GM11168 (cell line): ENCODE results near the gene NHSL2.
"Not testable (repeated sequence)": the region's sequence is repeated elsewhere in the genome, so short reads cannot be mapped to it uniquely, and the experiment has no call there.

Source experiments
- in situ Hi-C: fragments of 300-500 bp; cut with MboI; formaldehyde crosslinking; loops from one replicate; pipeline ENCODE4 v1.12.0; 2022; ENCODE audit warnings: low sequenced_read_pairs; ENCODE audit not compliant: unreplicated experiment

Gene NHSL2

DNA sequence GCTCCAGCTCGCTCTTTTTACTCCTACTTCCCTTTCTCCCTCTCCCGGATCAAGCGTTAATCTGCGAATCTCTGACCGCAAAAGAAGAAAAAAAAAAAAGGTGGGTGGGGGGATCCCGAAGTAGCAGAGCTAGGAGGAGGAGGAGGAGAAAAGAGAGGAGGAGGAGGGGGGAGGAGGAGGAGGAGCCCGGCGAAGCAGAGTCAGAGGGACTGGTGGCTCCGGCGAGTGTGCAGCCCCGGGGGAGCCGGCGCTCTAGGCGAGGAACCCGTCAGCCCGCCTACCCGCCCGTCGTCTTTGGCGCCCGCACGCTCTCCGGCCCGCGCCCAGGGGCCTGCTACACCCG lies at the start of gene NHSL2:
Gene NHSL2, plus strand, starts transcription at position 203 of the 343 bp plus-strand sequence.
- in situ Hi-C loops, result no loop called here

- in situ Hi-C loops, result no loop called here
These were observed 43.0 kb upstream of the NHSL2 start for GRCh38 chrX:71867680-71868079.

DNA sequence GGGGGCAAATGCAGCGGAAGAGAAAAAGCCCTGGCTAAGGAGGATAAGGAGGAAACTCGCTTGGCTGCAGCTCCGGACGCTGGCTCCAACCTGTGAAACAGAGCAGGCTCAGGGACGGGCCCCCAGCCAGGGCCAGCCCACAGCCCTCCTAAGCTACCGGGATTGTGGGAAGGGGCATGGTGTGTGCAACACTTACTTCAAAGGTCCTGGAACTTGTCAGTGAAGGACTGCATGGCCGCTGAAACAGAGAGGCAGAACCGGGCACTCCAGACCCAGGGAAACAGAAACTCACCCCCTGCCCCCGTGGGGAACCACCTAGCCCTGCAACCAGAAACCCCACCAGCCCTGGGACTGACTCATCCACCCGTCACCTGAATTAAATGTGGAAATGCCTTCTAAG lies 41.1 kb upstream of the NHSL2 start:
- in situ Hi-C loops, result not testable (repeated sequence)

DNA sequence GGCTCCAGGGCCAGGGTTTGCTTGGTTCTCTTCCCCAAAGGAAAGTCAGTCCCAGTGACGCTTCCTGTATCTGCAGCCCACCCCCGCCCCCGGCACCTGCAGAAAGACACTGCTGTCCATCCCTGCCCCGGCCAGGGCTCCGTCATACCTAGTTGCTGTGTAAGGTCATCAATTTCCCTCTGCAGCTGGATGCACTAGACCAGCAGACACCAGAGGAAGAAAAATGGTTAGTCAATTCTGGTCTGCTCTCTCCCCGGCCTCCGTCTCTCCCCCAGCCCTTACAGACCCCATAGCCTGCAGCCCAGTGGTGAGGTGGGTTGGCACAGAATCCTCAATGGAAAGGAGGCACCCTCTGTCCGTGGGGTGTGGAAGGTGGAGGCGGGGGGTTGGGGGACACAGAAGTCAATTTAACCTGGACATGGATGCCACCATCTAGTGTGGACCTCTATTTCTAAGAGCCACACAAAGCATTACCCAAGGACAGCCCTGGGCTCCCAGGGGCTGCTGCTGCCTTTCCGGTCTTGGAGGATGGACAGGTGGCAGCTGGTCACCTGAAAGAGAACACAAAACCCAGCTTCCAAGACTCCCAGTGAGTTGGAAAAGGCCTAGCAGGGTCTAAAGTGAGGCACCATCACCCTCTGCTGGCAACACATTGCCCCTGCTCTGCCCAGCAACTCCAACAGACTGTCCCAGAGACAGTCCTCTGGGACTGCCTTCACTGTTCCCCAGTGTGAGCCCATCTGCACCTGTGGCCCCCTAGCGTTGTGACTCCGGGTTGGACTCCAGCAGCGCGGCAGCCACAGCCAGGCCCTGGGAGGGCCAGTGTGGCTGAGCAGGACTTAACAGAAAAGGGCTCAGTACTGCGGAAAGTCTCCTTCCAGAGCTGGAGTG lies 40.2 kb upstream of the NHSL2 start:
- in situ Hi-C loops, result no loop called here

GRCh38 chrX:71871367-71871766 lies 39.3 kb upstream of the NHSL2 start:
- in situ Hi-C loops, result no loop called here

DNA sequence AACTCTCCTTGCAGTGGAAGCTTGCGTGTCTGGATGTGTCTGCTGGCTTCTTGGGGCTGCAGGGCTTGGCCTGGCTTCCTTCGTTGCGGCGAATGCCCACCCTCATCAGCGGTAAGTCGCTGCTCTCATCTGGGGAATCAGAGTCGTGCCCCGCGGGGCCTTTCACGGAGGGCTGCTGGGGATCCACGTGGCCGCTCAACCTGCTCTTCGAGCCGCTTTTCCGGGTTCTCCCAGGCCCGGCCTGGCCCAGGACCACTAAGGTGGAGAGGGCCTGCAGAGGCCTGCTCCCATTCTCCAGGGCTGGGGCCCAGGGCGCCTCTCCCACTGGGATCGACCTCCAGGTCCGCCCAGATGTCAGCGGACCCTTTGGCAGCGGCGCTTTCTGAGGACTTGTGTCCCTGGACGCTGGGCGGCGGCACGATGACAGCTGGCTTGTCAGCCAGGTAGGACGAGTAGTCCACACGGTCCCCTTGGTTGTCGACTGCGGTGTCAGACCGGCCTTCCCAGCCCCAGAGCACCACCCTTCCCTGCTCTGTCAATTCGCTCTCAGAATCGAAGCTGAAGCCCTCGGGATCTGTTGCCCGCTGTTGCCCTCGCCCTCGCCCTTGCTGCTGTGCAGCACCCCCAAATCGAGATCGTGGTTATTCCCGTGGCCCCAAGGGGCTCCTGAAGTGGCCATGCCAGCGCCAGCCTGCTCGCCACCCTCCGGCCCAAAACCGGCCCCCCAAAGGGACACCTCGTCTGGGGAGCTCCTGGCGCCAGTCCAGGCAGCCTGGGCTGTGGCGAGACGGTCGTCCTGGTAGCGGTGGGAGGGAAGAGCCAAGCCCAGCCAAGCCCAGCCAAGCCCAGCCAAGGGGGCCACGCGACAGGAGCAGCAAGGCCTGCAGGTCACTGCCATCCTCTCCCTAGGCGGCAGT lies 37.8 kb upstream of the NHSL2 start:
- in situ Hi-C loops, result no loop called here

- in situ Hi-C loops, result no loop called here
These were observed 37.2 kb upstream of the NHSL2 start for GRCh38 chrX:71873459-71873833.

GRCh38 chrX:71876841-71877240 lies 33.8 kb upstream of the NHSL2 start:
- in situ Hi-C loops, result not testable (repeated sequence)

DNA sequence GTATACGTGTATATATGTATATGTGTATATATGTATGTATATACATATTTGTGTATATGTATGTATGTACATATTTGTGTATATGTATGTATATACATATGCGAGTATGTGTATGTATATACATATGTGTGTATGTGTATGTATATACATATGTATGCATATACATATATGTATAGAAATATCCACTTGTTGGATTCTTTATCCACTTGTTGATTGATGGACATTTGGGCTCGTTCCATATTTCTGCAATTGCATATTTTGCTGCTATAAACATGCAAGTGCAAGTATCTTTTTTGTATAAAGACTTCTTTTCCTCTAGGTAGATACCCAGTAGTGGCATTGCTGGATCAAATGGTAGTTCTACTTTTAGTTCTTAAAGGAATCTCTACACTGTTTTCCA lies 25.5 kb upstream of the NHSL2 start:
- in situ Hi-C loops, result no loop called here

- in situ Hi-C loops, result no loop called here
These were observed 15.0 kb upstream of the NHSL2 start for GRCh38 chrX:71895607-71896006.

DNA sequence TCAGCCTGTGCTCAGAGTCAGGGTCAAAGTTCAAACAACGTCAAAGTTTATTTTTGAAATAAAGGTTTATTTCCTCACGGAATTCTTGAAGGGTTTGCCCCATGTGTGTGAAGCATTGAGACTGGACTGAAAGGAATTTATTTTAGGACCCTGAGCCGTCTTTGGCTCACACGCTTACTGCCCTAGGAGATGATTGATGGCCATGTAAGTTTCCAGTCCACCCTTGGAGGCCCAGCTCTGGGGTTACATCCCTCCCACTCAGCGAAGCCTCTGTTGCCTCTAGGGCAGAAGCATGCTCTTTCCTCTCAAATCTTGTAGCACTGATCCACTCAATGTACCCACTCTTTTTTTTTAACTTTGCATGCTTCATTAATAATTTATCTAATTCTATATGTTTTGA lies 4.5 kb upstream of the NHSL2 start:
- in situ Hi-C loops, result no loop called here

DNA sequence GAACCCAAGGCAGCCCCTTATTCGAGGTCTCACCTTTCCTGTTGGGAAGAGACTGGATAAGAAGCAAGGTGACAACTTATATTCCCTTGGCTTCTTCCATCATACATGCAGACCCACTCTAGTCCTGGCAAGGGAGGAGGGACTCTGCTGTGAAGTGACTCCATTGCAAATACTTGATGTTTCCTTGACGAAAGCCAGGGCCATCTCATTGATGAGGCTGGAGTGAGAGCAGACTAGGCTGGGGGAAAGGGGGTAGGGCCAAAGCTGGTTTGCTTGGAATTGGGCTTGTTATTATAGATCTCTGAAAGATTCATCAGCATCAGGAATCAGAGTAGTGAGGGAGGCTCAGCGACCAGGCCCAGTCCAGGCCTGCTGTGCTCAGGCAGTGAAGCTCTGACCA lies 2.3 kb upstream of the NHSL2 start:
- in situ Hi-C loops, result no loop called here

DNA sequence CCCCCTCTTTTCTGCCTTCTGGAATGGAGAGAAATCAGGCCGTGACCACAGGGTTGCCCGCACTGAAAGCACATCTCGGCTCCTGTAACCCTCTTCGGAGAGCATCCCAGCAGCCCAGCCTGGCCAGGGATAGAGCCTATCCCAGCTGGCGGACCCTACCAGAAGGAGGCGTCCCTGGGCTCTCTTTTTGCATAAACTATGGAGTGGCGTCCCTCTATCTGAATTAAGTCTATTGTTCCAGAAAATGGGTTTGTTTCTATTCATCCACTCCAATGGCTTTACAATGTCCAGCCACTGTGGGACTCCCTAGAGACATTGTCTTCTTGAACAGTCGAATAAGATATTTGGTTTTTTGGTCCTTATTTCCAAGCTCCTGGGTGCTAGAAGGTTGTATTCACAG lies 689 bp upstream of the NHSL2 start:
- in situ Hi-C loops, result no loop called here

- in situ Hi-C loops, result no loop called here
These were observed 513 bp downstream of the NHSL2 start for GRCh38 chrX:71910986-71911730.

GRCh38 chrX:71911731-71912050 lies 1.0 kb downstream of the NHSL2 start:
- in situ Hi-C loops, result no loop called here

DNA sequence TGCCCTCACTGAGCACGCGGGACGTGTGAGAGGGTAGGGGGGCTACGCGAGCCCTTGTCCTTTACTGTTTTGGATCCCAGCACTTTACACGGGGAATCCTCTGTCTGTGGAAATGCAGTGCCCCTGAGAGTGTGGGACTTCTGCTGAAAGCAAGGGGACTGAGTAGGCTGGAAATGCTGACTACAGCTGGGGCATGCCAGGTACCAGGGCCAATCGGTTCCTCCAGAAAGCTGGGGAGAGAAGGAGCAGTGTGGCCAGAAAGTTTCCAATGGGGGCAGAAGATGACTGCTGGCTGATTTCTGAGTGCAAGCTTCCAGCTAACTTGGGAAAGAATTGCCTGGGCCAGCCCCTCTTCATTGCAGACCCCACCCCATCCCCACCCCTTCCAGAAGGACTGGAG lies 1.5 kb downstream of the NHSL2 start:
- in situ Hi-C loops, result no loop called here

- in situ Hi-C loops, result no loop called here
These were observed 2.7 kb downstream of the NHSL2 start for GRCh38 chrX:71913156-71913950.

DNA sequence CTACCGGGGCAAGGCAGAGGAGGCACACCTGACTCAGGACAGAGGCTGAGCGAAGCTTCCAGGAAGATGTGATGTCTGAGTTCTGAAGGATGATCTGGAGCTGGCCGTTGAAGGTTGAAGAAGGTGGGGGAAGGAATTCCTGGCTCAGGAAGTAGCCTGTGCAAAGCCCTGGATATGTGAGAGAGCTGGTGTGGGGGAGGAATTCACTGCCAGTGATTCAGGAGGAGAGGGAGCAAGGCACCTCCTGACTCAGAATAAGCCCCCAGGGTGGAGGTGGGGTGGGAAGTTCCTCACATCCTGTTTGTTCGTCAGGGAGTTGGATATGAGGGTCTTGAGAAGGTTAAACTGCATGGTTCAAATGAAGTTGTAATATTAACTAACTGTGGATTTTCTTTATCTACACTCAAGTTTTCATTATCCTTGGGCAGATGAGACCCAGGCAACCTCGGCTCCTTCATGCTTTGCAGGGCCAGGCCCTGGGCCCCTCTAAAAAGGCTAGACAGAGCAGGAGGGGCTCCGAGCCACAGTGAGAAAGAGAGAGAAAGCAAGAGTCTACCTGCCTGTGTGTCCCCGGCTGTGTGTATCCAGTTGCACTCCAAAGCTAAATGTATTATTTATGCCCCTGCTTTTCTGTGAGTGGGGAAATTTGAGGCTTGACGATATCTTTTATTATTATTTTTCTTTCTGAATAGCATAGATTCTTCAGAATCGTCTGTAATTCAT lies 7.1 kb downstream of the NHSL2 start:
- in situ Hi-C loops, result no loop called here

- in situ Hi-C loops, result no loop called here
These were observed 8.8 kb downstream of the NHSL2 start for GRCh38 chrX:71919431-71919830.
